ENCODE measurements around the gene ARHGAP33. TPM values are rescaled to one million over a fixed set of nuclear protein-coding genes. Genes with fewer than 3 reads are reported as not detected.

The ARHGAP33 gene
- polyA plus RNA-seq, 1 of the 3 experiments (the other 2 are of a cell fraction), result 7.8 TPM

DNA sequence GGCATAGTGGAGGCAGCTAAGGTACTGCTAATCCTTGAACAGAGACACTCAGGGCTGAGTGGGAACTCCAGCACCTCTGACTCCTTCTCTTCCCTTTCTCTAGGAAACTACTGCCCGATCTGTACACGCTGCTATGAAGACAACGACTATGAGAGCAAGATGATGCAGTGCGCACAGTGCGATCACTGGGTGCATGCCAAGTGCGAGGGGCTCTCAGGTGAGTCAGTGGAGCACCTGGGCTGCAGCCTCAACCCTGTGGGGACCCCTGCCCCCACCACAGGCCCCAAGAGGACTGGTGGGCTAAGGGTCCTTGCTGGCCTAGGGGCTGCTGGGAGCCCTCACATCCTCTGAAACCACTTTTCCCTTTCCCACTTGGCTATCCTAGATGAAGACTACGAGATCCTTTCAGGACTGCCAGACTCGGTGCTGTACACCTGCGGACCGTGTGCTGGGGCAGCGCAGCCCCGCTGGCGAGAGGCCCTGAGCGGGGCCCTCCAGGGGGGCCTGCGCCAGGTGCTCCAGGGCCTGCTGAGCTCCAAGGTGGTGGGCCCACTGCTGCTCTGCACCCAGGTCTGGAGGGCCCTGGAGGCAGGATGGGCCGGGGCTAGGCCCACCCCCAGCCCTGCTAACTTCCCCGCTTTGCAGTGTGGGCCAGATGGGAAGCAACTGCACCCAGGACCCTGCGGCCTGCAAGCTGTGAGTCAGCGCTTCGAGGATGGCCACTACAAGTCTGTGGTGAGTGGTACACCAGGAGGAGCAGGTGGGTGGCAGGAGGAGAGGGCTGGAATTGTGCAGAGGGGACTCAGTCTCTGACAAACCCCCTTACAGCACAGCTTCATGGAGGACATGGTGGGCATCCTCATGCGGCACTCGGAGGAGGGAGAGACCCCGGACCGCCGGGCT, 48.1 kb upstream of the ARHGAP33 start:
- H3F3A ChIP-seq (replicated peaks; ENCODE audit: insufficient read depth), result no peaks in the 10 kb centered on the region
- no peaks in the 10 kb centered on the region for H3K27me3 ChIP-seq (ENCODE audit: insufficient read depth)
- H3K4me2 ChIP-seq, result no peak overlapping the region
- no peaks in the 10 kb centered on the region for H3K79me2 ChIP-seq (ENCODE audit: insufficient read depth)
- H4K20me1 ChIP-seq (ENCODE audit: insufficient read depth), result peaks cover 3% of the 10 kb centered on the region; the same call in 1 of the 2 replicates
- H3K4me1 ChIP-seq (ENCODE audit: control insufficient read depth in 1 of 2, insufficient read depth in 2 of 2, low read depth in 1 of 2, low read length in 1 of 2), result no peaks in the 10 kb centered on the region
- 94% methylated on average over 13 of the region's 25 CpGs for whole genome bisulfite sequencing (ENCODE audit: low lambda C conversion rate)
- ChIA-PET POLR2A (interaction anchor here (1.3 to 3.5 kb wide), 2 partner anchors 9 to 13 kb away, joined by 4 to 10 read pairs; no protein-coding TSS in a partner anchor), CTCF (interaction anchor here (1.0 kb wide), 2 partner anchors 13 to 17 kb away, joined by 3 read pairs; no protein-coding TSS in a partner anchor)
- H3K9me2 ChIP-seq, result no peaks in the 10 kb centered on the region
- H3K9me3 ChIP-seq, result no peaks in the 10 kb centered on the region
- H2AFZ ChIP-seq (ENCODE audit: low read depth), result no peak overlapping the region
- no peak overlapping the region for H3K4me3 ChIP-seq (ENCODE audit: low read depth in 2 of 2, low read length in 1 of 2)
- H3K36me3 ChIP-seq (replicated peaks in 1 of 2; ENCODE audit: control insufficient read depth in 1 of 2, insufficient read depth in 2 of 2, low read length in 1 of 2), result peaks cover 18 to 93% of the 10 kb centered on the region in 2 experiments
- no peak overlapping the region for H3K27ac ChIP-seq (ENCODE audit: low read depth in 2 of 2, low read length in 1 of 2)
- TF ChIP-seq RFX5 (IDR thresholded peaks at IDR 0.05; ENCODE audit: low read length) (no peak), CHD2 (IDR thresholded peaks at IDR 0.05; ENCODE audit: low read length, partially characterized antibody) (no peak), MXI1 (IDR thresholded peaks at IDR 0.05; ENCODE audit: low read depth, low read length) (no peak), SMC3 (IDR thresholded peaks at IDR 0.05; ENCODE audit: low read depth, low read length) (no peak), SIN3A (IDR thresholded peaks at IDR 0.05; ENCODE audit: borderline replicate concordance, low read depth, low read length) (no peak), NFIC (IDR thresholded peaks at IDR 0.05; ENCODE audit: borderline replicate concordance) (no peak), GATA2 (CRISPR knock-in tag; IDR thresholded peaks at IDR 0.05) (no peak)
- H3K9ac ChIP-seq, result no peak overlapping the region
- DNase-seq, result no peak

- no peaks in the 10 kb centered on the region for H3K9me3 ChIP-seq
- no peak for TF ChIP-seq JUND (IDR thresholded peaks at IDR 0.05)
- TF ChIP-seq MXI1 (IDR thresholded peaks at IDR 0.05; ENCODE audit: low read depth, low read length), result no peak
- no peak for TF ChIP-seq TAF1 (IDR thresholded peaks at IDR 0.05; ENCODE audit: borderline replicate concordance, low read depth, low read length)
- TF ChIP-seq, protein P1, sequence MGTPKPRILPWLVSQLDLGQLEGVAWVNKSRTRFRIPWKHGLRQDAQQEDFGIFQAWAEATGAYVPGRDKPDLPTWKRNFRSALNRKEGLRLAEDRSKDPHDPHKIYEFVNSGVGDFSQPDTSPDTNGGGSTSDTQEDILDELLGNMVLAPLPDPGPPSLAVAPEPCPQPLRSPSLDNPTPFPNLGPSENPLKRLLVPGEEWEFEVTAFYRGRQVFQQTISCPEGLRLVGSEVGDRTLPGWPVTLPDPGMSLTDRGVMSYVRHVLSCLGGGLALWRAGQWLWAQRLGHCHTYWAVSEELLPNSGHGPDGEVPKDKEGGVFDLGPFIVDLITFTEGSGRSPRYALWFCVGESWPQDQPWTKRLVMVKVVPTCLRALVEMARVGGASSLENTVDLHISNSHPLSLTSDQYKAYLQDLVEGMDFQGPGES (IDR thresholded peaks at IDR 0.05; ENCODE audit: low read depth, low read length), result no peak
- TF ChIP-seq FOXM1 (IDR thresholded peaks at IDR 0.05; ENCODE audit: low read depth), result no peak
- H3K4me2 ChIP-seq, result no peak overlapping the region
- H4K20me1 ChIP-seq (ENCODE audit: insufficient read depth), result no peaks in the 10 kb centered on the region
- H3K9ac ChIP-seq, result no peak overlapping the region
- H3K4me1 ChIP-seq (ENCODE audit: control insufficient read depth in 1 of 2, insufficient read depth in 2 of 2, low read depth in 1 of 2, low read length in 1 of 2), result no peaks in the 10 kb centered on the region
- 90% methylated on average over 18 of the region's 19 CpGs for WGBS (ENCODE audit: low lambda C conversion rate)
- POLR2A ChIA-PET, result interaction anchor here (0.5 to 3.5 kb wide), 2 partner anchors 12 to 21 kb away, joined by 4 to 10 read pairs; no protein-coding TSS in a partner anchor
- H3K79me2 ChIP-seq (ENCODE audit: insufficient read depth), result no peaks in the 10 kb centered on the region
- CTCF ChIA-PET, result interaction anchor here (1.0 kb wide), 2 partner anchors 12 to 16 kb away, joined by 3 read pairs; no protein-coding TSS in a partner anchor
- H3K4me3 ChIP-seq (ENCODE audit: low read depth in 2 of 2, low read length in 1 of 2), result no peak overlapping the region
- no peak overlapping the region for H2AFZ ChIP-seq (ENCODE audit: low read depth)
- DNase-seq, result no peak
- no peaks in the 10 kb centered on the region for H3K9me2 ChIP-seq
- no peaks in the 10 kb centered on the region for H3F3A ChIP-seq (replicated peaks; ENCODE audit: insufficient read depth)
- no peak overlapping the region for H3K27ac ChIP-seq (ENCODE audit: low read depth in 2 of 2, low read length in 1 of 2)
- H3K27me3 ChIP-seq (ENCODE audit: insufficient read depth), result no peaks in the 10 kb centered on the region
- H3K36me3 ChIP-seq (replicated peaks in 1 of 2; ENCODE audit: control insufficient read depth in 1 of 2, insufficient read depth in 2 of 2, low read length in 1 of 2), result peaks cover 18 to 91% of the 10 kb centered on the region in 2 experiments
These were observed 47.2 kb upstream of the ARHGAP33 start for GRCh38 chr19:35727956-35728706.
